SKM-1 treated with dmso at 0.1 percent for 144 hours (cell line): Measurements from ENCODE around the gene URB2.
"Not testable (repeated sequence)": the region's sequence is repeated elsewhere in the genome, so short reads cannot be mapped to it uniquely, and the experiment has no call there.

Source experiments
- DNase-seq: peaks from one replicate; lab custom pipeline; 2025; ENCODE audit not compliant: unreplicated experiment; lab: John Stamatoyannopoulos, UW

The URB2 gene

DNA sequence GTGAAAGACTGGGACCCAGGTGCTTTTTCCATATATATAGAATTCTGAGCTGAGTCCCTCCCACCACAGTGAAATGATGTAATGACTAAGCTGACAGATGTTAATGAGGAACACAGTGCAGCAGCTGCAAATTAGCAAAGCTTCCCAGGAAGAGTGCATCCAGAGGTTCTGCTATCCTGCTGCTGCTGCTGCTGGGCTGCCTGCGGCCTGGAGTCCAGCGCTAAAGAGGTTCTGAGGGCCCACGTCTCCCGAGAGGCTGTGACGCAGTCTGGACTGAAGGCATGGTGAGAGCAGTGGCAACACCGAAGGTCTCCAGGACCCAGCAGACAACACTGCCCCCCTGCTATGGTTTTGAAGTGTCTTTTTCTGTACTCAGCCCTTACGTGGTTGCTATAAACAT lies 63.9 kb downstream of the URB2 start:
- DNase-seq = no peak

DNA sequence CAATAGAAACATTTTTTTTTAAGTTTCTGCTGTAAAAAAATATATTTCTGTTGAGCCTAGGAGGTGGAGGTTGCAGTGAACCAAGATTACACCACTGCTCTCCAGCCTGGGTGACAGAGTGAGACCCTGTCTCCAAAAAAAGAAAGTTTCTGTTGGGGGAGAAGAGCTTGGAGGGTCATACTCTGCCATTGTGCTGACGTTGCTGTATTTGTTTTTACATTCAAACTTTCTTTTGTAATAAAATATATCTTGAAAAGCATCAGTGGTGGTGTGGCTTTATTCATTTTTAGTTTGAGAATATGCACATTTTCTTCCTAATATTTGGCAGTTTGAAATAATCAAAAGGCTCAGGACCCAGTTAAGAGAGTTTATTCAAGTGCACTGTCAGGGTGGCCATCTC lies 64.6 kb downstream of the URB2 start:
- no peak for DNase-seq

GRCh38 chr1:229691362-229691761 lies 65.3 kb downstream of the URB2 start:
- DNase-seq = no peak

GRCh38 chr1:229693129-229693900 lies 67.3 kb downstream of the URB2 start:
- no peak for DNase-seq

DNA sequence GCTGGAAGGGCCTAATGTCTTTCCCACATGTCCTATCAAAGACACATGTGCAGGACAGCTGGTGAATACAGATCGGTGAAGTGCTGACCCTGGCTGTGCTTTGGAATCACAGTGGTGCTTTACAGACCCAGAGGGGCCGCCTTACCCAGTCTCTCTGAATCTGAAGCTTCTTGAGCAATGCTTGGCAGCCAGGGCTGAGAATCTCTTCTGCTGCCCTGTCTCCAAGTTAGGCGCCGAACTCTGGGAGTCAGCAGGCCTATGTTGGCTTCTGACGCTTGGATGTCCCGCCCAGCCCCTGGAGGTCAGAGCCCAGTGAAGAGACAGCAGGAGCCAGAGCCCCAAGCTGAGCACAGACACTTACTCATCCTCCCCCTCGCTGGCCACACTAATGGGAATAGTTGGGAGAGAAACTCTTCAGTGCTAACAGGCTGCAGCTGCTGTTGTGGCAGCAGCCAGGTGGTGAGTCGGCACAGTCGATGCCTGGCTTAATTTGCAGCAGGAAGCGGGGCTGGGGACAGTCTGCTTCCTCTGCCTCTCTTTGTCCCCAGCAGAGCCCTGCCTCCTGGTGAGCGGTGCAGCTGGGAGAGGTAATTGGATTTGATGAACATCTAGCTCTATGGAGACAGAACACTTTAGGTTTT lies 68.1 kb downstream of the URB2 start:
- no peak for DNase-seq

DNA sequence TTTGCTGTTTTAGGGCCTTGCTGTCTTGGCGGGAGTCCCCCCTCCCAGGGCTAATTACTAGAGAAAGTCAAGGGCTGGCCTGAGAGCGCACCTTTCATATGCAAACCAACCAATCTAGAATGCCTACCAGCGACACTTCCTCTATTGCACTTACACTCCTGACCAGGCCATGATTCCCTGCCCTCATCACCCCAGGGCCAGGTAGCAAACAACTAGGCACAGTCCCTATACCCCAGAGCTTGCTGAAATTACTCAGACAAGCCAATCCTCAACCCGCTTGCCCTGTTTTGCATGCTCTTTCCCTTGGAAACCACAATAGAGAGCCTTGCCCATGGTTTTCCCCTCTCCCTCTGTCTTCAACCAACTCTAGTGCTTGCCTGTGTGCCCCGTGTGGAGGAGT lies 70.3 kb downstream of the URB2 start:
- DNase-seq = no peak

GRCh38 chr1:229699613-229700267 lies 73.7 kb downstream of the URB2 start:
- no peak for DNase-seq

GRCh38 chr1:229704157-229704556 lies 78.1 kb downstream of the URB2 start:
- no peak for DNase-seq

DNA sequence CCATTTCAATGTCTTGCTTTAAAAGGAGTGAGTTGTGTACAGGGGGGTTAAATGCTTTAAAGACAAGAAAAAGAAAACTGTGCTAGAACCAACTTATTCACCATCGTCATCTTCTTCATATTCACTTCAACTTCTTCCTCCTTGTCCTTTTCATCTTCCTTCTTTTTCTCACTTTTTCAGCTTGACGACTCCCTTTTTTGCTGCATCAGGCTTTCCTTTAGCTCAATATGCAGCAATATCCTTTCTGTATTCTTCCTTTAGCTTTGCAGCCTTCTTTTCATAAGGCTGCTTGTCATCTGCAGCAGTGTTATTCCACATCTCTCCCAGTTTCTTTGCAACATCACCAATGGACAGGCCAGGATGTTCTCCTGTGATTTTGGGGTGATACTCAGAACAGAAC lies 79.1 kb downstream of the URB2 start:
- DNase-seq = not testable (repeated sequence)

DNA sequence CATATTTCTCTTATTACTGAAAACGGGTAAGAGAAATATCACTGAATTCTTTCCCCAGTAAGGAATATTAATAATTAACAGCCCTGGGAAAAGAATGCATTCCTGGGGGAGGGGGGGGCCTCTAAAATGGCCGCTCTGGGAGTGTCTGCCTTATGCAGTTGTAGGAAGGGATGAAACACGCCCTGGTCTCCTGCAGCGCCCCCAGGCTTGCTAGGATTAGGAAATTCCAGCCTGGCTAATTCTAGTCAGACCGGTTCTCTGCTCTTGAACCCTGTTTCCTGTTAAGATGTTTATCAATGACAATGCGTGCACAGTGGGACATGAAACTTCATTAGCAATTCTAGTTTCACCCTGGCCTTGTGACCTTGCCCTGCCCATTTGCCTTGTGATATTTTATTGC lies 81.1 kb downstream of the URB2 start:
- not testable (repeated sequence) for DNase-seq

GRCh38 chr1:229709500-229710013 lies 83.5 kb downstream of the URB2 start:
- no peak for DNase-seq
